HG02943 (cell line): Measurements from ENCODE around the gene CD38.
"Not testable (repeated sequence)": the region's sequence is repeated elsewhere in the genome, so short reads cannot be mapped to it uniquely, and the experiment has no call there.

Experiments
- ATAC-seq: cut with Tn5 transposase; IDR thresholded peaks from one replicate; pipeline ENCODE4 v1.9.1; 2021; ENCODE audit warnings: mild to moderate bottlenecking, low read depth, moderate library complexity; ENCODE audit not compliant: unreplicated experiment

Gene CD38

DNA sequence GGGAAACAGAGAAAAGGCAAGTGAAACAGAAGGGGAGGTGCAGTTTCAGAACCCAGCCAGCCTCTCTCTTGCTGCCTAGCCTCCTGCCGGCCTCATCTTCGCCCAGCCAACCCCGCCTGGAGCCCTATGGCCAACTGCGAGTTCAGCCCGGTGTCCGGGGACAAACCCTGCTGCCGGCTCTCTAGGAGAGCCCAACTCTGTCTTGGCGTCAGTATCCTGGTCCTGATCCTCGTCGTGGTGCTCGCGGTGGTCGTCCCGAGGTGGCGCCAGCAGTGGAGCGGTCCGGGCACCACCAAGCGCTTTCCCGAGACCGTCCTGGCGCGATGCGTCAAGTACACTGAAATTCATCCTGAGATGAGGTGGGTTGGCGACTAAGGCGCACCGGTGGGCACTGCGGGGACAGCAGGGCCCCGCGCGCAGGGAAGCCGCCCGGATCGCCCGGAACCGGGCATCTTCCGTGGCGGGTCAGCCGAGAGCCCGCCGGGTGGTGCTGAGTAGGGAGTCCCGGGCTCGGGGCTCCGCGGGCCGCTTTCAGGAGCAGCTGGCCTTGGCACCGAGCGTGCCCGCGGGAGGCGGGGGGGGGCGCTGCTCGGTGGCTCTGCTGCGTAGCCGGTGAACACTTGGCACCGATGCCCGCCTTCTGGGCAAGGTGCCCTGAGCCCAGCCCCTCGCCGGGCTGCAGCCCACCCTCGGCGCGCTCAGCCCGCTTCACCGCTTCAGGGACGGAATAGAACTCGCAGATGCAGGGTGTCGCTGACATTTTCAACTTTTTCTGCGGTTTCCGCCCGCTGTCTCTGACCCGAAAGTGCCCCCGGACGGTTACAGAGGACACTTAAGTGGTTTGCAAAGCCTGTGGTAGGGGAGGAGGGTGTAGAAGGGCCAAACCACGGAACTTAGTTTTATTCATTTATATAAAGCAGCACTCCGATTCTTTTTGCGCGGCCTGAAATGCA is at the start of gene CD38:
CD38 (plus strand) TSS at position 40 of the 953 bp plus-strand sequence; CDS start at position 127, 87 bp downstream.
- ATAC-seq, result peak; percentile 75

DNA sequence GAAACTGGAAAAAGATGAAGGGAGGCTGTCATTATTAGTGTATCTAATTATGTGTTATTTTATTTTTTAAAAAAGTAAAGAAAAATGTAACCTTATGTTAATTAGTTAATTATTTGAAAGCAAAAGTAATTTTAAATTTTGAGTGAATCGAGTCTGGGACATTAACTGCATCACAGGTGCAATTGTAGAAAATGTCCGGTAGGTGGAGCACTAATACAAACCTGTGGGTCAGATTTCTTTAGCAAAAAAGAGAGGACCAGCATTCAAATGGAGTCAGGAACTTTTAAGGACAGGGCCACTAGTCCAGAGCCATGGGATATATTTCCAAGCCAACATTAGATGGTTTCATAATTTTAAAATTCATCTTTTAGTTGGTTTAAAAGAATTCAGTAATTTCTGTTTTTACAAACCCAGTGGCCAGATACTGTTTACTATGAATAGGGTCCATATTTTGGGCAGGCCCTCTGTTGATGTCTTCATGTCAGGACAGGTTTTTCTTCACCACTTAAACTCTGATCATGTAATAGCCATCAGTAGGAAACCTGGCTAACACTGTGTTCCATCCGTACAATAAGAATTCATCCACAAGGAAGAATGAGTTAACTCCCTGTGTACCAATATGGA is 48.1 kb upstream of the CD38 start:
- ATAC-seq, result no peak

DNA sequence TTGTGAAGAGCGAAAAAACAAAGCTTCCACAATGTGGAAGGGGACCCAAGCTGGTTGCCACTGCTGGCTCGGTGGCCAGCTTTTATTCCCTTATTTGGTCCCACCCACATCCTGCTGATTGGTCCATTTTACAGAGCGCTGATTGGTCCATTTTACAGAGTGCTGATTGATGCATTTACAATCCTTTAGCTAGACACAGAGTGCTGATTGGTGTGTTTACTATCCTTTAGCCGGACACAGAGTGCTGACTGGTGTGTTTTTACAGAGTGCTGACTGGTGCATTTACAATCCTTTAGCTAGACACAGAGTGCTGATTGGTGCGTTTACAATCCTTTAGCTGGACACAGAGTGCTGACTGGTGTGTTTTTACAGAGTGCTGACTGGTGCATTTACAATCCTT is 45.1 kb upstream of the CD38 start:
- ATAC-seq, result not testable (repeated sequence)

DNA sequence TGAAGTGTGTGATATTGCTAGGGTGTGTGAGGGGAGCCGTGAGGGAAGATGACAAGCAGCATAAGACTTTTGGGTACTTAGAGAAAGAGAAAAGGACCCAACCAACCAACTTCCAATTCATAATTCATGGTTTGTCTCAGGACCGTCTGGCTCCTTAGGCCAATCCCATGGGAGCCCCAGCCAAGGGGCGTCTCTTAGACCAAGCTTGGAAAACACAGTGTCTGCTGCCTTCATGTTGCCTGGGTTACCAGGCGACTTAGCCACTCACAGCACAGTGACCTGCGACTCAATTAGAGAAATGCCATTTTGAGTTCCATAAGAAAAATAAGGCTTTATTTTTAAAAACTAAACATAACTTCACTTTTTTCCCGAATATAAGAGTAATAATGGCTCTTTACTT is 42.6 kb upstream of the CD38 start:
- ATAC-seq, result no peak

DNA sequence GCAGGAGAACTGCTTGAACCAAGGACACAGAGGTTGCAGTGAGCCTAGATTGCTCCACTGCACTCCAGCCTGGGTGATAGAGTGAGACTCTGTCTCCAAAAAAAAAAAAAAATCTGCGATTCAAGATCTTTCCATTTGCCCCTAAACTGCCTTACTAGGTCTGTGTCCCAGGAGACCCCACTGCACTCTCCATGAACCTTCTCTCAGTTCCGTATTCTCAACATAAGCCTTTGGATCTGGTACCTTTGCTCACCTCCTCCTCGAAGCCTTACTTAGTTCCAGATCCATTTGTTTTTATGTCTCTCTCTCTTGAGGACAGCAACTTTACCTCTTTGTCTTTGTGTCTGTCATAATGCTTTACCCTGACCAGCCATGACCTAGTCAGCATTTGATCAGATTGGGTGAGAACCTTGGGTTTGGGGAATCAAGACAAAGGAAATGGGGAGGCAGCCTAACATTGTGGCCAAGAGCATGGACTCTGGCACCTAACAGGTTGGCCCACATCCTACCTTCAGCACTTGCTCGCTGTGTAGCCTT is 41.5 kb upstream of the CD38 start:
- ATAC-seq, result no peak

DNA sequence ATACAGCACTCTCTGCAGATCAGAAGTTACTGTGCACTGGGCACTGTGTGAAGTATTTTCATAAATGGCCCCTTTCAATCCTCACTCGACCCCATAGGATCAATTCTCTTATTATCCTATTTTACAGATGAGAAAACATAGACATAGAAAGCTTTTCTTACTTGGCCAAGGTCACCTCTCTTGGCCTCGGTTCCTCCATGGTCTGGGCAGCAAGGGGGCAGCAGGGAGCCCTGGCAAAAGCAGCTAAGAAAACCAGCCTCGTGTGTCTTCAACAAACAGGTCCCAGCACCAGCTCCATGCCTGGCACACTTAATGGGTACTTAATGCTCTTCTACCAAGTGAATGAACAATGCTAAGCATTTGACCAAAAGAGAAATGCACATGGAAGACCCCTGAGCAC is 40.9 kb upstream of the CD38 start:
- ATAC-seq, result no peak

DNA sequence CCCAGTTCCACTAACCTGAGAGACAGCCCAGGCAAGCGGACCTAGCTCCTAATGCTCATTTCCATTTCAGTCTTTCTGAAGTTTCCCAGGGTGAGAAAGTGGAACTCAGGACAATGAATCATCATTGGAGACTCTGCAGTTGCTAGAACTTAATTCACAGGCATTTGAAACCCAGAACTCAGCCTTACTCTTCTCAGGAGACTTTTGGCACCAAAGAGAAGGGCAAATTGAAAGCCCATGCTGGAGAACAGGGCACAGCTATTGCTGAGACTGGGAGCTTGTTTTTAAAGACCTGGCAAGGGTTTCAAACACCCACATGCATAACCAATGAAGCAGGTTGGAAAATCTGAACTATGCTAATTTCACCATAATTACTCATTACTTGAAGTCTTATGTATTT is 39.3 kb upstream of the CD38 start:
- ATAC-seq, result no peak

DNA sequence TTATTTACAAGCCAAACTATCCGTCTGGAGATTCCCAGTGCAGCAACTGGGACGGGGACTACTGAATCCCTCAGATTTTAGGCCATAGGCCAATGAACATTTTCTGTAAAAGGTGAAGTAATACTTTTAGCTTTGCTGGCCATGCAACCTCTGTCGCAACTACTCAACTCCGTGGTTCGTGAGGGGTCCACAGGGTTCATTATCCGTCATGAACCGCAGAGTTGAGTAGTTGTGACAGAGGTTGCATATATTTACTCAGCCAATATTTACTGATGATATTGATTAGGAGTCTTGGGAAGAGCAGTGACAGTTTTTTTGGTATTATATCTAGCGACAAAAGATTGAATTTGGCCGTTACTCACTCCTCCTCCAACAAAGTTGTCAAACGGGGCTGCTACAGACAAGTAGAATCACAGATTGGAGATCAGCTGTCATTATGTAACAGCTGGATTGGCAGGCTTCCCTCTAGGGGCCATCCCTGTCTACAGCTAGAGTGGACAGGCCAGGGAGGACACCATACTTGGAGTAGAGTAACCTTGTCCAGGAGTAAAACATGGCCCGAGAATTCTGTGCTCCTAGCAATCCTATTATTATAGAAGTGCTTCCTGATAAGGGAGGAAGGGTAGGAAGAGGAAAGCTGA is 37.2 kb upstream of the CD38 start:
- ATAC-seq, result no peak

DNA sequence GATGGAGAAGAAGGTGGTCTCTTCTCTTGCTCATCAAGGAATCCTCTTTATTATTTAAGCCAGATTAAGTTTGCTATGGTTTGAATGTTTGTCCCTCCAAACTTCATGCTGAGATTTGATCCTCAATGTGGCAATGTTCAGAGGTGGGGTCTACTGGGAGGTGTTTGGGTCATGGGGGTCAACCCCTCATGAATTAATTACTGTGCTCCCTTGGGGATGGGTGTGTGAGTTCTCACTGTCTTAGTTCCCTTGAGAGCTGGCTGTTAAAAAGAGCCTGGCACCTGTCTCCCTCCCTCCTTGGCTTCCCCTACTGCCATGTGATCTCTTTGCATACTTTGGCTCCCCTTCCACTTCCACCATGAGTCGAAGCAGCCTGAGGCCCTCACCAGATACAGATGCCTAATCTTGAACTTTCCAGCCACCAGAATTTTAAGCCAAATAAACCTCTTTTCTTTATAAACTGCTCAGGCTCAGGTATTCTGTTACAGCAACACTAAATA is 36.0 kb upstream of the CD38 start:
- no peak for ATAC-seq

DNA sequence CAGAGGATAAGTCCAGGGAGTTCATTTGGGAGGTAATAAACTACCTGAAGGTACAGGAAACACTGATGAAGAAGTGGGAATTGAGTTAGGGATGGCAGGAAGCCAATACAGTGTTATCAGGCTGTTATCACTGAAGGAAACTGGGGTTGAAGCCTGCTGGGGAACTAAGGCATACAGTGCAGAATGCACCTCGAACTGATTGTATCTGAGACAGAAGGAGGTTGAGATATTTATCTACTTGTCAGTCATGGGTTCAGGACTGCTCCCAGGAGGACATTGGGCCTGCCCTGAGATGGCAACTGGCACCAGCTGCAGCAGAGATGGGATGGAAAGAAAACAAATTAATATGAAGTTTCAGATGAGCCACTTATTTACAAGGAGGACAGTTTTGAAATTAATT is 35.5 kb upstream of the CD38 start:
- ATAC-seq, result no peak

DNA sequence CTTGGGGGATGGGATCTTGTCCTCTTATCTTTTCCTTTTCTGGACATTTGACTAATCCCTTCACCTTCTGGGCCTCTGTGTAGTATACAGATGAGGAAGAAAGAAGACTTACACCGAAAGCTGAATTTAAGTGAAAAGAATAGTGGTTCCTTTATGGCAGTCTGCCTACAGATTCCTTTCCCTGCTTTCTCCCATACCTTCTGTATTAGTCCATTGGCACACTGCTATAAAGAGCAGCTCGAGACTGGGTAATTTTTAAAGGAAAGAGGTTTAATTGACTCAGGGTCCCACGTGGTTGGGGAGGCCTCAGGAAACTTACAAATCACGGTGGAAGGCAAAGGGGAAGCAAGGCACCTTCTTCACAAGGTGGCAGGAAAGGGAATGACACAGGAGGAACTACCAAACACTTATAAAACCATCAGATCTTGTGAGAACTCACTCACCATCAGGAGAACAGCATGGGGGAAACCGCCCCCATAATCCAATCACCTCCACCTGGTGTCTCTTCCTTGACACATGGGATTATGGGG is 34.0 kb upstream of the CD38 start:
- no peak for ATAC-seq

DNA sequence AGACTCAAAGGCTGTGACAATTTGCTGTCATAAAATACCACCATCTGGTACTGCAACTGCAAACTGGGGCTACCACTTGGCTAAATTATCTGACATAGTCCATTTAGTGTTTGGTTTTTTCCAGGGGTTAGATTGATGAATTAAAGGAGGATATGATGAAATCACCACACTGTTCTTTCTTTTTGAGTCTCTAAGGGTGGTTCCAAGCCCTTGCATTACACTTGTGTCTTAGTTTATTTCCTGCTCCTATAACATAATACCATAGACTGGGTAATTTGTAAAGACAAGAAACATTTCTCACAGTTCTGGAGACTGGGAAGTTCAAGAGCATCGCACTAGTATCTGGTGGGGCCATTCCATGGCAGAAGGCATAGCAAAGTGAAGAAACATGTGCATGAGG is 32.0 kb upstream of the CD38 start:
- no peak for ATAC-seq

DNA sequence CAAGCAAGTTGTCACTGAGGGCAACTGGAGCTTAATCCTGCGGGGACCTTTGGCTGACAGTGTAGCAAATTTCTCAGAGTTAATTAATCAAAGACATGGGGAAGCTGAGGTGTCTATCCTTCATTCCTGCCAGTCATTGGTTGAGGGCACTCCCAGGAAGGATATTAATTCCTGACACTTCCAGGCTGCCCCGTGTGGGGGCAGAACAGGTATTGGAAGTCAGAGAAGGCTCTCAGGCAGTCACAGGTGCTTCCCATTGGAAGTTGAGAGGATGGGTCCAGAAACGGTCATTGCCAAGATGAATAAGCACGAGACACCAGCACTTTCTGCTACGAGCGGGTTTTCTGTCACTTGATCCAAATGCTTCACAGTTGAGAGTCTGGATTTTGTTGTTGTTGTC is 29.1 kb upstream of the CD38 start:
- no peak for ATAC-seq

DNA sequence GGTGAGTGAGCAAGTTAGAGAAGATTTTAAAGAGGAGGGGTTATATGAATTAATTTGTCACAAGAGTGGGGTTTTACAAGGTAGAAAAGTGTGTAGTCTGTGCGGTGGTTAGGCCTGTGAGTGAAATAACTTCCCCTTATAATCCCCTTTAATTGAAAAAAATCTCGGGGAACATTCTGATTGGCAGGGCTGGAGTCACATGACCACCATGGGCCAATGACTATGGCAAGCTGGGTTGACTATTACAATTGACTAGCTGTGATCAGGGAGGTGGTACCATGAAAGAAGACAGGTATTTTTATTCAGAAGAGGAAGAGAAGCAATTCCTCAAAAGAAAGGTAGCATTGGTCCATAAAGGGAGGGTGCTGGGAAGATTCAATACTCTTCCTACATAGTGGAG is 27.0 kb upstream of the CD38 start:
- ATAC-seq, result no peak

DNA sequence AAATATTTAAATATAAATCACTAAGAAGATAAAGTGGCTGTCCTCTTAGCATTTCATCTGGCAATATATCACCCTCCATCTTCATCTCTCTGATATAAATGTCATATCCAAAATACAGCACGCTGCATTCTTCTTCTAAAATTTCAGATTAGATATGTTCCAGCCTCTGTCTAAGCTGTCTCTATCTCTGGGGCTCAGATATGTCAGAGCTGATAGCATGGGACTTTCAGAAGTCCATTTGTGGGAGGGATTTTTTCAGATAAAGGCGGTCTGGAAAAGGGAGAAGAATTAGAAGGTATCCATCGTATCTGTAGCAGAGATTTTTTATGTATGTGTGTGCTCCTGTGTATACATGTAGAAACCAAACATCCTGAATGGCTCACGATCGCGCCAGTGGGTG is 25.0 kb upstream of the CD38 start:
- ATAC-seq, result no peak

DNA sequence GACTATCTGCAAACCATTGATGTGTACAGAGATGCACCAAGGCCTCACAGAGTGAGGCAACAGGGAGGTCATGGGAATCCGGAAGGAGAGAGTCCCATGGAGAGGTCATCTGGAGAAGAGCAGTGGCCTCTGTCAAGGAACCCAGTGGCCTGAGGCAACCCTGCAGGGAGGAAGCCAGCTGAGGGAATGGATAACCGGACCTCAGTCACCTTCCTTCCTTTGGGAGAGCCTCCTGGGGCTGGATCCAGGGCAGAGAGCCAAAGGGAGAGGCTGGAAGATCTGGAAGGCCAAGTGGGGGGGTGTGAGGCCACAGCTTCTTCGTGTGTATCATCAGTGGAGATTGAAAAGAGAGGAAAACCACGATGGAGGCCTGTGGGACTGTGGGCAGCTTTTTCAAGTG is 24.3 kb upstream of the CD38 start:
- ATAC-seq, result no peak

DNA sequence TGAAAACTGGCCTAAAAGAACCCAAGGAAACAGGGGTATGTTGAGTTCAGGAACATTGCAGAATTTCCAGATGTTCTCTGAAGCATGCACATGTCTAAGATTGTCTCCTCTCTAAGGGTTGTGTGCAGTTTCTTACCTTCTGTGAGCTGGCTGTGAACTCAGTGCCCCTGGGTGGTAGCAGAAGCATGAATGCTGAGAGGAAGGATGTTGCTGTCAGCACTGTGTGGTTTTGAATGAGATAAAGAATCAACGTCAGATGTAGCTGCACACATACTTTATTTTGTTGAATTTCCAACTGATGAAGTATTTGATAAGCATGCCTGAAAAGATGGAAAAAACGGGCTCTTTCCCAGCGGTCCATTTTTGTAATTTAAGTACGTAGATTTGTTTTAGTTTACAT is 23.8 kb upstream of the CD38 start:
- no peak for ATAC-seq

DNA sequence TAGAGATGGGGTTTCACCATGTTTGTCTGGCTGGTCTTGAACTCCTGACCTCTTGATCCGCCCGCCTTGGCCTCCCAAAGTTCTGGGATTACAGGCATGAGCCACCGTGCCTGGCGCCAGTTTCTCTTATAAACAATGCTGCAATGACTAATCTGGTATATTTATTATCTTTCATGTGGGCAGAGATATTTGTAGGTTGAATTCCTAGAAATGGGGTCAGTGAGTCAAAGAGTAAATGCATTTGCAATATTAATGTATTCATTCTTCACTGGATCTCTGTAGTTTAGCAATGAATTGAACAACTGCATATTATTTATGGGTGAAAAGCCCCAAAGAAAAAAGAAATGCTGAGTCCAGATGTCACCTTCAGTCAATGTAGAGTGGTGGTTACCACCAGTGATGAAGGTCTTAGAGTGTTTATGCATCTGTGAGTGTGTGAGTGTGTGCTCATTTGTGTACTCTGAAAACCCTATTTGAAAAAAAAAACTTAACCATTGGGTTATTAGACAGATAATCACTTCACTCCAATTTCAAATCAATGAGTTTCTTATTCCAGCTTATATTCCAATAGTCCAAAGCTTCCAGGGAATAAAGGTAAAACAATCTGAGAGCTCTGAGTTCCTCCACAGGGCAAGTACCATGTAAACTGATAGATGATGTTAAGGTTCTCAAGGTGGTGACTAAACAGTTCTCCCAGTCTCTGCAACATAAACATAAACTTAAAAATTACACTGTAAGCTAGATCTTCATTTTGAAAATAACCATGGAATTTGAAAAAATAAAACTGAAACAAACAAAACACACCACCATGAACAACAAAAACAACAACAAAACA is 22.6 kb upstream of the CD38 start:
- peak; percentile 18 for ATAC-seq

DNA sequence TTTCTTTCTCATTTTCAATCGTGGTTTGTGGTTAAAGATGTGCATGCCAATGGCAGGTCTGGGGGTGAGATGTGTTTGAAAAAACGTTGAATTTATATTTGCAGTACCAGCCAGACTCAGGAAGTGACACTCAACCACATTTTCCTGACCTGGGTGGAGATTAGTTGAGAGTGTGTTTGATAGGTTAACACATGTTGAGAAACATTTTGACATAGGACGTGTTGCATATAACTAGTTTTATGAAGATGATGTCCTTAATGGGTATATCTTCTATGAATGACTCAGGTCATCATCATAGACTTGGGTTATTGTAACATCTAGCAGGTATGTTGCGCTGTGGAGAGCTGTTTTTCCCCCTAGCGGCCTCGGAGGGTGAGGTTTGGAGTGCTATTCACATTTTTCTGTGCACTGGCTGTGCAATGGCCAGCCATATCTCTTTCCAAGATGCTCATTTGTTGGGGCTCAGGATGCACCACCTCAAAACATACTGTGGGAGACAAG is 21.7 kb upstream of the CD38 start:
- peak; percentile 89 for ATAC-seq

DNA sequence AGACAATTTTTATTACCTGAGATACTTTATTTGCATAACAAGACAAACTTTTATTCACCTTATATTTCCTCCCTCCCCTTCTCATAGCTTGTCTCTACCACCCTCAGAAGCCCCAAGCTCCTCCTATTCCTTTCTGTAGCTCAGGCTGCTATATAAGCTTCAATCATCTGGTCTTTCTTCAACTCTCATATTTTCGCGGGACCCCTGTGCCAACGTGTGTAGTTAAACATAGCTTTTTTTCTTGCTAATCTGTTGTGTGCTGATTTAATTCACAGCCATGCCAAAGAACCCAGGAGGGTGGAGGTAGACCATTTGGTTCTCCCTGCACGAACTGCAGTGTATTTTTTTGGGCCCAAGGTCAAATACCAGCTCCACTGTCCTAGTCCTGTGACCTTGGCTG is 21.1 kb upstream of the CD38 start:
- no peak for ATAC-seq
